ENCODE results near the gene KLHDC7B. TPM values are rescaled to one million over a fixed set of nuclear protein-coding genes. Genes with fewer than 3 reads are reported as not detected.
A peak's percentile ranks its signal among the peaks of the same experiment; 100 is the strongest.
"Not testable (repeated sequence)": the region's sequence is repeated elsewhere in the genome, so short reads cannot be mapped to it uniquely, and the experiment has no call there.

KLHDC7B gene
- total RNA-seq, 2 donors from 2014 or later = 6.5 to 15.2 TPM

DNA sequence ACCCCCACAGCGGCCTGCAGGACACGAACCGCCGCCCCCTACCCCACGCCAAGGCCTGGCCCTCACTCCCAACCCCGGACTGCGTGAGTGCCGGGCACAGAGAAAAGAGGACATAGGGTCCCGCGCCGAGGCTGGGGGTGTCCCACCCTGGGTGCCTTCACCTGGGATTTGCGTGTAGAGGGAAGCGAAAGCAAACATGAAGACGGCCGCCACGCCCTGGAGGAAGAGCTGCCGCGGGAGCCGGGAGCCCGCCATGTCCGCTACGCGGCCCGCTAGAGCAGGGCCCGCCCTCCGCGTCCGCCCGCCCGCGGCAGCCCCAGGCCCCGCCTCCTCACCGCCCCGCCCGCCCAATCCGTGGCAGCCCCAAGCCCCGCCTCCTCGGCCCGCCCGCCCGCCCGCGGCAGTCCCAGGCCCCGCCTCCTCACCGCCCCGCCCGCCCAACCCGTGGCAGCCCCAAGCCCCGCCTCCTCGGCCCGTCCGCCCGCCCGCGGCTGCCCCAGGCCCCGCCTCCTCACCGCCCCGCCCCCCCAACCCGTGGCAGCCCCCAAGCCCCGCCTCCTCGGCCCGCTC lies 38.2 kb upstream of the KLHDC7B start, which contains the start of gene LMF2:
Gene LMF2, minus strand, starts transcription at position 282 of the 570 bp plus-strand sequence. Its CDS starts 27 bp downstream, at position 255.
- no peaks in the 10 kb centered on the region for H3K27me3 Mint-ChIP-seq
- DNase-seq (ENCODE audit: low spot score) (peak; percentile 93), ATAC-seq (peak; percentile 90 to 91)
- peaks cover 14% of the 10 kb centered on the region for H3K36me3 Mint-ChIP-seq
- H3K9me3 Mint-ChIP-seq = no peaks in the 10 kb centered on the region
- peak within 1 kb of the TSS; percentile 86 to 92 for H3K27ac Mint-ChIP-seq
- H3K4me1 Mint-ChIP-seq (ENCODE audit: low read depth in 2 of 2) = peaks cover 19 to 20% of the 10 kb centered on the region in 2 donors
- H3K4me3 Mint-ChIP-seq = peak within 1 kb of the TSS; percentile 96

DNA sequence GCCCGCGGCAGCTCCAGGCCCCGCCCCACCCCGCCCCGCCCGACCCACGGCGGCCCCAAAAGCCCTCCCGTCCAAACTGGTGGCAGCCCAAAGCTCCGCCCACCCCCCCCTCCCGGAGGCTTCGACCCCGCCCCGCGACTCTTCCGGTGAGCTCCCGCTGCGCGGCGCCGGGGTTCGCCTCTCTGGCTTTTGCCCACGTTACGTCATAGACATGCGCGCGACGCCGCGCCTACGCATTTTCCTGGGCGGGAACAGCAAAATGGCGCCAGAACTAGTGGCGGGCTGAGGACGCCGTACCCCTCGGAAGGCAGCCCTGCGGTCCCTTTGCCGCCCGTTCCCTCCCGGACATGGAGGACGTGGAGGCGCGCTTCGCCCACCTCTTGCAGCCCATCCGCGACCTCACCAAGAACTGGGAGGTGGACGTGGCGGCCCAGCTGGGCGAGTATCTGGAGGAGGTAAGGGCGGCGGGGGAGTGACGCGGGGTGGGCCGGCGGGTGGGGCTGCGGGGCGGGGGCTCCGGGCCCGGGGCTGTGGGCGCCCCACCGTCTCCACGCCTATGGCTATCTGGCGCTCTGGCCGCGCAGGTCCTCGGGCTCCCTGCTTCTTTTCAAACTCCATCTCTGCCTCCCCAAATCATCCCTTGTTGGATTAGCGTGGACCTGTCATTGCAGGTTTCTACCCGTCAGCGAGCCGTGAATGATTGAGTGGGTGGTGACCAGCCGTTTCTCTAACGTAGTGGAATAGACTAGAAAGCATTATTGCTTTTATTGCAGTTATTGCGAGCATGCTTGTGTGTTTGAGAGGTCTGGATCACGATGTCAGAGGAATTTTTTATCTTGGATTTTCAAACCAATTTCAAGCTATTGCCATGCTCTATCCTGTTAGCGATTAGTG lies 37.5 kb upstream of the KLHDC7B start, which contains the start of gene NCAPH2:
Gene NCAPH2, plus strand, starts transcription at position 234 of the 894 bp plus-strand sequence. Its CDS starts 114 bp downstream, at position 348.
- Mint-ChIP-seq H3K4me1 (ENCODE audit: low read depth in 2 of 2) (peaks cover 20 to 22% of the 10 kb centered on the region in 2 donors), H3K9me3 (no peaks in the 10 kb centered on the region), H3K36me3 (peaks cover 15% of the 10 kb centered on the region), H3K27me3 (no peaks in the 10 kb centered on the region), H3K4me3 (peak within 1 kb of the TSS; percentile 96), H3K27ac (peak within 1 kb of the TSS; percentile 86 to 92)
- peak; percentile 98 for DNase-seq (ENCODE audit: low spot score)
- ATAC-seq = peak; percentile 87 to 88

DNA sequence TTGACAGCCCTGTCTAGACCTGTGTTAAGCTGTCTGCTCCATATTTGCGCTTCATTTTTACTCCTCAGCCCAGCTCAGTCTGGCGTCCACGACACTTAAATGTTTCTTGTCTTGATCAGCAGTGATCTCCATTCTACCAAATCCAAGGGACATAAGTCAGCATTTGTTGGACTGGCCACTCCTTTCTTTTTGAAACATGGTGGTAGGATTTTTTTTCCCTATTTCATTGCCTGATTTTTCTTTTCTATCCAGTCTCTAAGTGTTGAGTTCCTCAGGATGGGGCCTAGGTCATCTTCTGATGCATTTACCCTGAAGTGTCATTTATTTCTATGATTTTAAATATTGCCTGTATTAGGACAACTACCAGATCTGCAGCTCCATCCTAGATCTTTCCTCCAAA lies 36.8 kb upstream of the KLHDC7B start:
- Mint-ChIP-seq H3K36me3 (peaks cover 15% of the 10 kb centered on the region), H3K27ac (peak overlapping the region; percentile 56 to 73), H3K4me1 (ENCODE audit: low read depth in 2 of 2) (peaks cover 22 to 24% of the 10 kb centered on the region in 2 donors), H3K9me3 (no peaks in the 10 kb centered on the region), H3K27me3 (no peaks in the 10 kb centered on the region), H3K4me3 (peak overlapping the region; percentile 96)
- ATAC-seq = no peak
- DNase-seq (ENCODE audit: low spot score) = no peak

DNA sequence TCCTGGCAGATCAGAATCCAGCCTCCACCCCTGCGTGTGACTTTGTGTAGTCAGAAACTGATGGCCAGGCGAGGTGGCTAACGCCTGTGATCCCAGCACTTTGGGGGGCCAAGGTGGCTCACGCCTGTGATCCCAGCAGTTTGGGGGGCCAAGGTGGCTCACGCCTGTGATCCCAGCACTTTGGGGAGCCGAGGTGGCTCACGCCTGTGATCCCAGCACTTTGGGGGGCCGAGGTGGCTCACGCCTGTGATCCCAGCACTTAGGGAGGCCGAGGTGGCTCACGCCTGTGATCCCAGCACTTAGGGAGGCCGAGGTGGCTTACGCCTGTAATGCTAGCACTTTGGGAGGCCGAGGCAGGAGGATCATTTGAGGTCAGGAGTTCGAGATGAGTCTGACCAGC lies 32.5 kb upstream of the KLHDC7B start:
- DNase-seq (ENCODE audit: low spot score) = no peak
- Mint-ChIP-seq H3K27me3 (no peaks in the 10 kb centered on the region), H3K27ac (no peak overlapping the region), H3K4me3 (no peak overlapping the region), H3K4me1 (ENCODE audit: low read depth in 2 of 2) (peaks cover 29 to 34% of the 10 kb centered on the region in 2 donors), H3K9me3 (no peaks in the 10 kb centered on the region), H3K36me3 (peaks cover 15% of the 10 kb centered on the region)
- no peak for ATAC-seq

DNA sequence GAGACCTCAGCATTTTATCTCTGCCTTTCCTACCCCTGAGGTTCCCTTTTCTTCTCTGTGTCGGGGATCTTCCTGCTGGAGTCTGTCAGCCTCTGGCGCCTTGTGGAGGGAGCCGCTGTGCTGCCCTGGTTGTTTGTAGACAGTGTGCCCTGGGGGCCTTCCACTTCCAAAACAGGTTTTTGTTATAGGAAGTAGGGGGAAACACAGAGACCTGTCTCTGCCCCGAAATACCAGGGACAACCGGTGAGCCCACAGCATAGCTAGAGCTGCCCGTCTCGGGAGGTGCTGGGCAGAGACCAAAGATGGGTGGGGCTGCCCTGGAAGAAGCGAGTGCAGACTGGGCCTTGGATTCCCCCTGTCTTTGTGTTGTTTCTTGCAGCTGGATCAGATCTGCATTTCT lies 29.6 kb upstream of the KLHDC7B start:
- H3K36me3 Mint-ChIP-seq = peaks cover 6% of the 10 kb centered on the region
- no peaks in the 10 kb centered on the region for H3K9me3 Mint-ChIP-seq
- no peaks in the 10 kb centered on the region for H3K27me3 Mint-ChIP-seq
- peaks cover 17 to 20% of the 10 kb centered on the region in 2 donors for H3K4me1 Mint-ChIP-seq (ENCODE audit: low read depth in 2 of 2)
- H3K4me3 Mint-ChIP-seq = no peak overlapping the region
- no peak for DNase-seq (ENCODE audit: low spot score)
- no peak for ATAC-seq
- H3K27ac Mint-ChIP-seq = no peak overlapping the region

DNA sequence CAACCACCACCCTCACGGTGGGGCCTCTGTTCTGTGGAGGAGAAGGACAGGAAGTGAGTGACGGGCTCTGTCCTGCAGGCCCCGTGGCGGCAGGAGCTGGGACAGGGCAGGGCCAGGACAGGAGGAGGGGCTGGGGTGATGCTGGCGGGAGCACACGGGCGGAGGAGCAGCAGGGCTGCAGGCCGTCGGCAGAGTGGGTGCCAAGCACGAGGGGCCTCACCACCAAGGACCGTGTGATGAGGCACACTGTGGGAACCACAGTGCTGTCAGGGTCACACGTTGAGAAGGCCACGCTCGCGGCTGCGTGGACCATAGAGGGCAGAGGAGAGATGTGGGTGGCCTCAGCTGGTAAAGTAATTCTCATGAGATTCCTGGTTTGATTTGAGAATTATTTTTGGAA lies 28.8 kb upstream of the KLHDC7B start:
- ATAC-seq (no peak), DNase-seq (ENCODE audit: low spot score) (no peak)
- Mint-ChIP-seq H3K4me3 (no peak overlapping the region), H3K9me3 (no peaks in the 10 kb centered on the region), H3K27me3 (no peaks in the 10 kb centered on the region), H3K36me3 (peaks cover 6% of the 10 kb centered on the region), H3K27ac (no peak overlapping the region), H3K4me1 (ENCODE audit: low read depth in 2 of 2) (peaks cover 17 to 20% of the 10 kb centered on the region in 2 donors)

DNA sequence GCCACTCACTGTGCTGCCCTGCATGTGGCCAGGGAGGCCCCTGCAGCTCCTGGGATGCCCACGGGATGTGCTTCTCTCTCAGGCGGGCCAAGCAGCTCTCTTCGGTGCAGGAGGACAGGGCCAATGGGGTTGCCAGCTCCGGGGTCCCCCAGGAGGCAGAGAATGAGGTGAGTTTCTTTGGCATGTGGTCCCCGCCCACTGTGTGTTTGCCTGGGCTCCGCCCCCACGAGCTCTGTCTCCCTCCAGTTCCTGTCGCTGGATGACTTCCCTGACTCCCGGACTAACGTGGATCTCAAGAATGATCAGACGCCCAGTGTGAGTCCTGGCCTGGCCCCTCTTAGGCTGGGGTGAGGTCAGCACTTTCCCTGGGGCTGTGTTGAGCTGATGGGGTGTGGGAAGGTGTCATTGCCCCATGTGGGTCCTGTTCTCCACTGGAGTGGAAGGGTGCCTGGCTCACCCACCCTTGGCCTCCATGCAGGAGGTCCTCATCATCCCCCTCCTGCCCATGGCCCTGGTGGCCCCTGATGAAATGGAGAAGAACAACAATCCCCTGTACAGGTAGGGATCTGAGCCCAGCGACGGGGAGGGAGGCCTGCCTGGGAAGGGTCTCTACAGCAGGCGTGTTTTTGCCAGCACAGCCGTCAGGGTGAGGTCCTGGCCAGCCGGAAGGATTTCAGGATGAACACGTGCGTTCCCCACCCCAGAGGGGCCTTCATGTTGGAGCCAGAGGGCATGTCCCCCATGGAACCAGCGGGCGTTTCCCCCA lies 28.0 kb upstream of the KLHDC7B start:
- H3K4me1 Mint-ChIP-seq (ENCODE audit: low read depth in 2 of 2) = peaks cover 13% of the 10 kb centered on the region in 2 donors
- no peak overlapping the region for H3K27ac Mint-ChIP-seq
- ATAC-seq = no peak
- H3K27me3 Mint-ChIP-seq = no peaks in the 10 kb centered on the region
- H3K9me3 Mint-ChIP-seq = no peaks in the 10 kb centered on the region
- no peaks in the 10 kb centered on the region for H3K36me3 Mint-ChIP-seq
- DNase-seq (ENCODE audit: low spot score) = no peak
- H3K4me3 Mint-ChIP-seq = no peak overlapping the region

DNA sequence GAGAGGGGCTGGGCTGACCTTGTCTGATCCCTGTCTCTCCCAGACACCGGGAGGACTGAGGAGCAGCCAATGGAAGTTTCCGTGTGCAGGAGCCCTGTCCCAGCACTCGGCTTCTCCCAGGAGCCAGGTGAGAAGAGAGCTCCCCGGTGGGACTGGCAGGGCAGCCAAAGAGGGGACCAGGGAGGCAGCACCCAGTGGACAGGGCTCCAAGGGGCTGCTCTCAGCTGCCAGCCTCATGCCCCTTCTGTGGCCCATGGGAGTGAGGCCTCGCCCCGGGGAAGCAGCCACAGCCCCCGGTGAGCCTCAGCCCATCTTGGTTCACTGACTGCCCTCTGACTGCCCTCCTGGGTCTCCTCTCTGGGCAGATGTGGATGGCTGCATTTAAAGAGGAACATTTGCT lies 27.1 kb upstream of the KLHDC7B start:
- Mint-ChIP-seq H3K9me3 (no peaks in the 10 kb centered on the region), H3K27ac (no peak overlapping the region), H3K27me3 (no peaks in the 10 kb centered on the region), H3K36me3 (no peaks in the 10 kb centered on the region), H3K4me1 (ENCODE audit: low read depth in 2 of 2) (peaks cover 12 to 15% of the 10 kb centered on the region in 2 donors), H3K4me3 (no peak overlapping the region)
- ATAC-seq = no peak
- no peak for DNase-seq (ENCODE audit: low spot score)

DNA sequence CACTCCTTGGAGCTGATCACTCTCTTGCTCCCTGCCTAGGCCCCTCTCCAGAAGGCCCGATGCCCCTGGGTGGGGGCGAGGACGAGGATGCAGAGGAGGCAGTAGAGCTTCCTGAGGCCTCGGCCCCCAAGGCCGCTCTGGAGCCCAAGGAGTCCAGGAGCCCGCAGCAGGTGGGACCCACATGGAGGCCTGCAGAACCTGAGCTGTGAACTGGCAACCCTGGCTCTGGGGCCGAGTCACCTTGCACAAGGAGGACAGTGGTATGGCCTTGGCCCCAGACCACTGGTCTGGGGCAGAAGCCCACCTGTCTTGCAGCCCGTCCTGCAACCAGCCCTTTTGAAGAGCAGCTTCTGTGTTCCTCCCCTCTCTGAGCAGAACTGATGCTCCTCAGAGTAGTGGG lies 26.5 kb upstream of the KLHDC7B start:
- Mint-ChIP-seq H3K27me3 (no peaks in the 10 kb centered on the region), H3K4me1 (ENCODE audit: low read depth in 2 of 2) (peaks cover 12% of the 10 kb centered on the region in 2 donors), H3K27ac (no peak overlapping the region), H3K9me3 (no peaks in the 10 kb centered on the region), H3K36me3 (no peaks in the 10 kb centered on the region), H3K4me3 (no peak overlapping the region)
- ATAC-seq (no peak), DNase-seq (ENCODE audit: low spot score) (no peak)

DNA sequence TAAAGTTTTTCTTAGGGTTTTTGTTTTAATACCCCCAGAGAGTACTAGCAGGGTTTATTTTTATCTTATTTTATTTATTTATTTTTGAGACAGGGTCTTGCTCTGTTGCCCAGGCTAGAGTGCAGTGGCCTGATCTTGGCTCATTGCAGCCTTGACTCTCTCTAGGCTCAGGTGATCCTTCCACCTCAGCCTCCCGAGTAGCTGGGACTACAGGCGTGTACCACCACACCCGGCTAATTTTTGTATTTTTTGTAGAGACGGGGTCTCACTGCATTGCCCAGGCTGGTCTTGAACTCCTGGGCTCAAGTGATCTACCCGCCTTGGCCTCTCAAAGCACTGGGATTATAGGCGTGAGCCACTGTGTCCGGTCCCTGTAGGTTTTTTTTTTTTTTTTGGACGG lies 25.5 kb upstream of the KLHDC7B start:
- DNase-seq (ENCODE audit: low spot score); H3K36me3 Mint-ChIP-seq; H3K4me3 Mint-ChIP-seq; H3K27ac Mint-ChIP-seq; ATAC-seq; H3K27me3 Mint-ChIP-seq; H3K9me3 Mint-ChIP-seq: not testable (repeated sequence)
- H3K4me1 Mint-ChIP-seq (ENCODE audit: low read depth in 2 of 2) = peaks cover 14 to 16% of the 10 kb centered on the region in 2 donors

DNA sequence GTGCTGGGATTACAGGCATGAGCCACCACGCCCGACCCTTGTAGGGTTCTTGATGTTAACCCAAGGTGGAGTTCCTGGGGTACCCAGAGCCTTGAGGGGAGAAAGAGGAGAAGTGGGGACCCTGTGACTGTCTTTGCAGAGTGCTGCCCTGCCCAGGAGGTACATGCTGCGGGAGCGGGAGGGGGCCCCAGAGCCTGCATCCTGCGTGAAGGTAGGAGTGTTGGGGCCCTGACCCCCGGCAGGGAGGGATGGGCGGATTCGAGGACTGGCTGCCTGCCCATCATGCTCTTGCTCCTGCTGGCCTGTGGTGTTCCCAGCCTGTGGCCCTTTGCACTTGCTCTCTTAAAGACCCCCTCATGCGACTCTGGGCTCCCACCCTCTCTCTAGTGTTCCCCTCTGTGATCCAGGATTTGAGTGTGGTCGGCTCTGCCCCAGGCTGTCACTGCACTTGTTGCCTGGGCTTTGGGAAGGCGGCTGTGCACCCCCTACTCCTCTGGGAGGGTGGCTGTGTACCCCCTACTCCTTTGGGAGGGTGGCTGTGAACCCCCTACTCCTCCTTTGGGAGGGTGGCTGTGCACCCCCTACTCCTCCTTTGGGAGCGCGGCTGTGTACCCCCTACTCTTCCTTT lies 24.8 kb upstream of the KLHDC7B start:
- Mint-ChIP-seq H3K9me3 (no peaks in the 10 kb centered on the region), H3K36me3 (no peaks in the 10 kb centered on the region), H3K4me1 (ENCODE audit: low read depth in 2 of 2) (peaks cover 9 to 12% of the 10 kb centered on the region in 2 donors), H3K4me3 (no peak overlapping the region), H3K27ac (no peak overlapping the region), H3K27me3 (no peaks in the 10 kb centered on the region)
- no peak for ATAC-seq
- DNase-seq (ENCODE audit: low spot score) = no peak

DNA sequence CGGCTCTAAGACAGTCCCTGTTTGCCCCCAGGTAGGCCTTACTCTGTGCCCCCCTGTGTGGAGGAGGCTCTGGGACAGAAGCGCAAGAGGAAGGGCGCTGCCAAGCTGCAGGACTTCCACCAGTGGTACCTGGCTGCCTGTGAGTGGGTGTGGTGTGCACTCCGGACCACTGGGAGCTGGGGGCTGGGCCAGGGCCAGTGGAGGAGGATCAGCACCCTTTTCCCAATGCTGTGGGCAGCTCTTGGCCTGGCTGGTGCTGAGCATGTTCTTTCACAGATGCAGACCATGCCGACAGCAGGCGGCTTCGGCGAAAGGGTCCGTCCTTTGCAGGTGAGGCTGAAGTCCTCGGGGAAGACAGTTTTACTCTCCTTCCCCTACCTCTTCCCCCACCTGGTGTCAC lies 24.0 kb upstream of the KLHDC7B start:
- ATAC-seq (no peak), DNase-seq (ENCODE audit: low spot score) (no peak)
- Mint-ChIP-seq H3K27me3 (no peaks in the 10 kb centered on the region), H3K4me1 (ENCODE audit: low read depth in 2 of 2) (peaks cover 8 to 11% of the 10 kb centered on the region in 2 donors), H3K4me3 (no peak overlapping the region), H3K36me3 (no peaks in the 10 kb centered on the region), H3K27ac (no peak overlapping the region), H3K9me3 (no peaks in the 10 kb centered on the region)

DNA sequence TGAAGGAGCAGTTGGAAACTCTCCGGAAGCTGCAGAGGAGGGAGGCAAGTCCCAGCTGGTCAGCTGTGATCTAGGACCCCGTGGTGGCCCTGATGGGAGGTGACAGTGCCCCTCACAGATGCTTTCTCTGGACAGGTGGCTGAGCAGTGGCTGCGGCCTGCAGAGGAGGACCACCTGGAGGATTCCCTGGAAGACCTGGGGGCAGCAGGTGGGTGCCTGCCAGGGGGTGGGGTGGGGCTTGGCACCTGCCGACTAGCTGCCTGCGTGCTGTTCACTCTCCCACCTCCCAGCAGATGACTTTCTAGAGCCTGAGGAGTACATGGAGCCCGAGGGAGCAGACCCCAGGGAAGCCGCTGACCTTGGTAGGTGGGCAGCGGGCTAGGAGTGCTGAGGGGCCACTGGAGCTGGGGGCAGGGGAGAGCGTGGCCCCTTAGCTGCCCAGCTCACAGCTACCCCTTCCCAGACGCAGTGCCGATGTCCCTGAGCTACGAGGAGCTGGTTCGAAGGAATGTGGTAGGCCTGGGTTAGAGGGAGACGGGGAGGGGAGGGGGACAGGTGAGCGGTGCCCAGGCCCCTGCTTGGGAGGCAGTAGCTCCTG lies 23.4 kb upstream of the KLHDC7B start:
- ATAC-seq (no peak), DNase-seq (ENCODE audit: low spot score) (no peak)
- peaks cover 13 to 17% of the 10 kb centered on the region in 2 donors for H3K4me1 Mint-ChIP-seq (ENCODE audit: low read depth in 2 of 2)
- no peaks in the 10 kb centered on the region for H3K27me3 Mint-ChIP-seq
- no peak overlapping the region for H3K27ac Mint-ChIP-seq
- H3K9me3 Mint-ChIP-seq = no peaks in the 10 kb centered on the region
- no peak overlapping the region for H3K4me3 Mint-ChIP-seq
- H3K36me3 Mint-ChIP-seq = no peaks in the 10 kb centered on the region
